Neutrophil (primary cell): ENCODE measurements around the gene MZB1.
A peak's percentile ranks its signal among the peaks of the same experiment; 100 is the strongest.

ENCODE experiments used
- H3K27ac ChIP-seq: fragments of 200-600 bp; sonication (generic); 2 replicates; pipeline ENCODE4 v1.5.1; 2016; ENCODE audit warnings: mild to moderate bottlenecking, moderate library complexity
- H3K27me3 ChIP-seq: fragments of 200-600 bp; sonication (generic); 2 replicates; pipeline ENCODE4 v1.6.0; 2016; ENCODE audit warnings: mild to moderate bottlenecking
- H3K36me3 ChIP-seq: fragments of 200-600 bp; sonication (generic); 2 replicates; pipeline ENCODE4 v1.5.1; 2017
- H3K4me1 ChIP-seq, 2 experiments: fragments of 200-600 bp in 1 of 2; sonication (generic) in 1 of 2; 1 replicate in 1 of 2; 2 replicates in 1 of 2; pipeline versions ENCODE4 v1.5.1 to v1.6.1; 2013 to 2016; ENCODE audit warnings: low read depth in 1 of 2, low read length in 1 of 2, mild to moderate bottlenecking in 1 of 2, moderate library complexity in 1 of 2; ENCODE audit not compliant: control insufficient read depth in 1 of 2, insufficient read depth in 1 of 2
- H3K4me3 ChIP-seq, 2 experiments: fragments of 200-600 bp in 1 of 2; sonication (generic) in 1 of 2; 1 replicate in 1 of 2; 2 replicates in 1 of 2; pipeline ENCODE4 v1.5.1; 2013 to 2016; ENCODE audit warnings: low read depth in 1 of 2, low read length in 1 of 2, mild to moderate bottlenecking in 1 of 2, moderate library complexity in 1 of 2
- H3K9me3 ChIP-seq: fragments of 200-600 bp; sonication (generic); 2 replicates; pipeline ENCODE4 v1.5.1; 2016
- TF ChIP-seq, protein P1 (sequence below): fragments of 200-600 bp; sonication (generic); IDR thresholded peaks from 2 replicates; pipeline ENCODE4 v1.5.1; 2016; ENCODE audit warnings: antibody characterized with exemption

Gene MZB1

DNA sequence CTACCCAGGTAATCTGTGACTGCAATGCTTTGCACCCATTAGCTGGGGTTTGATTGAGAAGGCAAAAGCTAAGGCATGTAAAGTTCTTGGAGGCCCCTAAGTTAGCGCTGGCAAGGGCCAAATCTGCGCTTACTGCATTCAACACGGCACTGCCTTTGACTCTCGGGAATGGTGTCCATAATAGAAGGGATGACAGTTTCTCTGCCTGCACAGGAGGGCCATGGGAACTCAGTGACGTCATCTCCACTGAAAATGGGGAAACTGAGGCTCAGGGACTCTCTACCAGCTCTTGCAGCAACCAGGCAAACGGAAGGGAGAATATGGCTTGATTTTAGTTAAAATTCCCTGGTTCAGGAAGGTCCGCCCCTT lies 13.7 kb upstream of the MZB1 start:
- no peaks in the 10 kb centered on the region for H3K27me3 ChIP-seq
- H3K27ac ChIP-seq: peak overlapping the region; percentile 92
- TF ChIP-seq, protein P1, sequence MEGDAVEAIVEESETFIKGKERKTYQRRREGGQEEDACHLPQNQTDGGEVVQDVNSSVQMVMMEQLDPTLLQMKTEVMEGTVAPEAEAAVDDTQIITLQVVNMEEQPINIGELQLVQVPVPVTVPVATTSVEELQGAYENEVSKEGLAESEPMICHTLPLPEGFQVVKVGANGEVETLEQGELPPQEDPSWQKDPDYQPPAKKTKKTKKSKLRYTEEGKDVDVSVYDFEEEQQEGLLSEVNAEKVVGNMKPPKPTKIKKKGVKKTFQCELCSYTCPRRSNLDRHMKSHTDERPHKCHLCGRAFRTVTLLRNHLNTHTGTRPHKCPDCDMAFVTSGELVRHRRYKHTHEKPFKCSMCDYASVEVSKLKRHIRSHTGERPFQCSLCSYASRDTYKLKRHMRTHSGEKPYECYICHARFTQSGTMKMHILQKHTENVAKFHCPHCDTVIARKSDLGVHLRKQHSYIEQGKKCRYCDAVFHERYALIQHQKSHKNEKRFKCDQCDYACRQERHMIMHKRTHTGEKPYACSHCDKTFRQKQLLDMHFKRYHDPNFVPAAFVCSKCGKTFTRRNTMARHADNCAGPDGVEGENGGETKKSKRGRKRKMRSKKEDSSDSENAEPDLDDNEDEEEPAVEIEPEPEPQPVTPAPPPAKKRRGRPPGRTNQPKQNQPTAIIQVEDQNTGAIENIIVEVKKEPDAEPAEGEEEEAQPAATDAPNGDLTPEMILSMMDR: no peak
- peak overlapping the region; percentile 70 to 91 for H3K4me3 ChIP-seq
- H3K4me1 ChIP-seq: peaks cover 14 to 16% of the 10 kb centered on the region in 2 experiments
- H3K9me3 ChIP-seq: no peaks in the 10 kb centered on the region
- H3K36me3 ChIP-seq: no peaks in the 10 kb centered on the region

DNA sequence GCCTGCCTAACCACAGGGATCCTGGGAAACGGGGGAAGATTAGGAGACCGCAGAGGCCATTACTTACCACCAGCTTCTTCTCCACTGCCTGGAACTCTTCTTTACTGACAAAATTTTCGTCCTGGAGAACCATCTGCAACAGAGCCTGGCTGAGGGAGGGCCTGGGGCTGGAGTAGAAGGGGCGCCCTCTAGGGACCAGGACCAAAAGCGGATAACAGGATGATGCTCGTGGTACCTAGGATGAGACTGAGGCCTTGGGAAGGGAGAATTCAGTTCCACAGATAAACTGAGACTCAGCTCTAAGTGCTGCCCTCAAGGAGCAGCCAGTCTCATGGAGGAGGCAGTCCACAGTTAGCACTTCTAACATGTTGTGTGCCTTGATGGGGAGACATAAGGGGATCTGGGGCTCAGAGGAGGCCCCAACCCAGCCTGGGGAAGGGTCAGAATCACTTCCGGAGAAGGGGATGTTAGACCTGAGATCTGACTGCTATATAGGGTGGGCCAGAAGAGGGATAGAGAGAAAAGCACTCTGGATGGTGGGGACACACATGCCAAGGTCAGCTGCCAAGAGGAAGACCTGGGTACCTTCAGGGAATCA lies 12.9 kb upstream of the MZB1 start:
- peak overlapping the region; percentile 92 for H3K27ac ChIP-seq

DNA sequence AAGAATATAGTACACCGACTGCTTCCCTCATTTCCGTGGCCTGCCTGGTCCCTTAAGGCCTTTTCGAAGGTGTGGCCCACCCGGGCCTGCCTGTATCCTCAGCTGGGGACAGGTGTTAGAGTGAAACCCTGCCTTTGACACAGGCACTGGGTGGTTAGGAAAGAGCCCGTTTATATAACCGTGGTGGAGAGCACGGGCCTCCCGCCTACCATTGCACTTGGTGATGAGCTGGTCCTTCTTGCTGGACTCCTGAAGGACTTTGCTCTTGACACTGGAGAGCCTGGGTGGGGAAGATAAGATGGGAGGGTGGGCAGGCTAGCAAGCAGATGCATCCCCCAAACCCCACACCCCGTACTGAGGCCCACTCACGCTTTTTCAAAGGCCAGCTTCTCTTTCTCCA lies 11.8 kb upstream of the MZB1 start:
- Histone ChIP-seq H3K27me3 (no peaks in the 10 kb centered on the region), H3K36me3 (no peaks in the 10 kb centered on the region), H3K4me3 (no peak overlapping the region), H3K4me1 (peaks cover 14 to 16% of the 10 kb centered on the region in 2 experiments), H3K9me3 (no peaks in the 10 kb centered on the region), H3K27ac (no peak overlapping the region)
- TF ChIP-seq, protein P1: no peak

More for the DNA sequence above, 12.9 kb upstream of the MZB1 start:
- TF ChIP-seq, protein P1: peak; percentile 26
- peaks cover 14 to 16% of the 10 kb centered on the region in 2 experiments for H3K4me1 ChIP-seq
- H3K27me3 ChIP-seq: no peaks in the 10 kb centered on the region
- H3K36me3 ChIP-seq: no peaks in the 10 kb centered on the region
- H3K4me3 ChIP-seq: no peak overlapping the region
- H3K9me3 ChIP-seq: no peaks in the 10 kb centered on the region

DNA sequence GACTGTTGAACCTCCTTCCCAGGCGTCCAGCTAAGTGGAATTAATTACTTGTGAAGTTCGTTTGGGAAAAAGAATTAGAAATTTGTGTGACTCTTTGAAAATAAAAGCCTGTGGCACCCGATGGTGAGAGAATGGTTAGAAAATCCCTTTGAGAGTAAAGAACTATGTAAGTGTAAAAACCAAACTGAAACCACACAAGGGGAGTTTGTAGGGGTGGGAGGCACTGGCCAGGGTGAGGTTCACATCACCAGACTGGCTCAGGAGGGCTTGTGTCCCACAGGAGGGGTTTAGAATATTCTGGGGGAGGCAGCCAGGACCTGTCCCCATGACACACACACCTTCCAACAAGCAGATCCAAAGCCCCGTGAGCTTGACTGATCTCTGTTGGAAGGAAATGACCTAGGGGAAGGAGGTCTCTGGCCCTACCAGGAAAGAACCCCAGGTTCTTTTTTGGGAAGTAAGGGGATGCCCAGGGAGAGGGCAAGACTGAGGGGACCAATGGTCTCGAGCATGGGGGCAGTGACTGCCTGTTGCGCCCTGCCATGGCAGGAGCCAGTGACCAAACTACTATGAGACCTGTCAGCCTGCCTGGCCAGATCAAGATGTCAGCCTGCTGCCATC lies 9.9 kb upstream of the MZB1 start:
- Histone ChIP-seq H3K27me3 (peaks cover 14% of the 10 kb centered on the region), H3K9me3 (no peaks in the 10 kb centered on the region), H3K36me3 (no peaks in the 10 kb centered on the region), H3K4me1 (peaks cover 13 to 17% of the 10 kb centered on the region in 2 experiments), H3K27ac (no peak overlapping the region), H3K4me3 (no peak overlapping the region)
- TF ChIP-seq, protein P1: no peak

DNA sequence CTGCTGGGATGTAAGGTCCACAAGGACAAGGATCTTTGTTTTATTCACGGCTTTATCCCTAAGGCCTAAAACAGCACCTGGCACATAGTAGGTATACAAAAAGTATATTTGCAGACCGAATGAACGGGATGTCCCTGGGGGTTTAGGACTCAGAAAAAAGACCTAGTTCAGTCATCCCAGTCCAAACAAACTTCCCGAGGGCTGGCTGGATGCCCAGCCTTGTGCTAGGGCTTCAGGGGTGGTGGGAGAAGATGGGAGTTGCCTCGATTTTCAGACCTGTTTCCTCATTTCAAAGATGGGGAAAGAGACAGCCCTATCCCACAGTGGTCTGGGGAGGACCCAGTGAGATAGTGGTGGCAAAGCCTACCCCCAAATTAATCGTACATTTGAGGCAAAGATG lies 8.2 kb upstream of the MZB1 start:
- TF ChIP-seq, protein P1: no peak
- H3K4me1 ChIP-seq: peaks cover 17 to 19% of the 10 kb centered on the region in 2 experiments
- no peak overlapping the region for H3K27ac ChIP-seq
- no peaks in the 10 kb centered on the region for H3K36me3 ChIP-seq
- no peaks in the 10 kb centered on the region for H3K9me3 ChIP-seq
- no peak overlapping the region for H3K4me3 ChIP-seq
- H3K27me3 ChIP-seq: peaks cover 31% of the 10 kb centered on the region
